GM23248 (cell line): ENCODE measurements around the gene CIC.

Experiments
- EZH2 ChIP-seq: fragments of 200-600 bp; sonication (generic); IDR thresholded peaks from 2 replicates; pipeline ENCODE4 v1.6.1; 2018; ENCODE audit warnings: antibody characterized with exemption, mild to moderate bottlenecking; ENCODE audit not compliant: insufficient read depth, poor library complexity, severe bottlenecking
- EZH2phosphoT487 ChIP-seq: fragments of 200-600 bp; sonication (generic); IDR thresholded peaks from 2 replicates; pipeline ENCODE4 v1.6.1; 2018; ENCODE audit warnings: antibody characterized with exemption, moderate library complexity, mild to moderate bottlenecking, low read depth; ENCODE audit not compliant: insufficient read depth

GRCh38 chr19:42276821-42277220, 7.8 kb downstream of the CIC start:
- TF ChIP-seq EZH2 (no peak), EZH2phosphoT487 (no peak)
